ENCODE results near the gene HLA-DMB.
A peak's percentile ranks its signal among the peaks of the same experiment; 100 is the strongest.
"Not testable (repeated sequence)": the region's sequence is repeated elsewhere in the genome, so short reads cannot be mapped to it uniquely, and the experiment has no call there.

The HLA-DMB gene

GRCh38 chr6:32946893-32947292 lies 6.1 kb upstream of the HLA-DMB start:
- H3K4me1 ChIP-seq (ENCODE audit: control insufficient read depth, insufficient read depth, low read length), result peaks cover under 1% of the 10 kb centered on the region
- H3K9ac ChIP-seq (ENCODE audit: low read length in 2 of 2), result no peak overlapping the region
- H3K9me3 ChIP-seq (ENCODE audit: control insufficient read depth in 2 of 2, low read length in 2 of 2), result no peaks in the 10 kb centered on the region

GRCh38 chr6:32945953-32946352 lies 5.1 kb upstream of the HLA-DMB start:
- H3K27me3 ChIP-seq (ENCODE audit: control insufficient read depth in 1 of 2, insufficient read depth in 2 of 2, low read length in 2 of 2), result no peaks in the 10 kb centered on the region
- no peaks in the 10 kb centered on the region for H3K36me3 ChIP-seq (ENCODE audit: control insufficient read depth in 2 of 2, insufficient read depth in 2 of 2, low read length in 2 of 2)
- H3K9ac ChIP-seq (ENCODE audit: low read length in 2 of 2), result no peak overlapping the region
- H3K4me3 ChIP-seq (ENCODE audit: low read length in 2 of 2), result no peak overlapping the region
- H3K27ac ChIP-seq (ENCODE audit: low read length), result no peak overlapping the region
- H3K9me3 ChIP-seq (ENCODE audit: control insufficient read depth in 2 of 2, low read length in 2 of 2), result no peaks in the 10 kb centered on the region
- no peaks in the 10 kb centered on the region for H3K4me1 ChIP-seq (ENCODE audit: control insufficient read depth, insufficient read depth, low read length)

More at GRCh38 chr6:32946893-32947292, 6.1 kb upstream of the HLA-DMB start:
- no peaks in the 10 kb centered on the region for H3K27me3 ChIP-seq (ENCODE audit: control insufficient read depth in 1 of 2, insufficient read depth in 2 of 2, low read length in 2 of 2)
- no peak overlapping the region for H3K27ac ChIP-seq (ENCODE audit: low read length)
- no peak overlapping the region for H3K4me3 ChIP-seq (ENCODE audit: low read length in 2 of 2)
- H3K36me3 ChIP-seq (ENCODE audit: control insufficient read depth in 2 of 2, insufficient read depth in 2 of 2, low read length in 2 of 2), result no peaks in the 10 kb centered on the region

GRCh38 chr6:32945108-32945760 lies 4.4 kb upstream of the HLA-DMB start:
- Histone ChIP-seq H3K9ac (ENCODE audit: low read length in 2 of 2) (no peak overlapping the region), H3K9me3 (ENCODE audit: control insufficient read depth in 2 of 2, low read length in 2 of 2) (no peaks in the 10 kb centered on the region), H3K36me3 (ENCODE audit: control insufficient read depth in 2 of 2, insufficient read depth in 2 of 2, low read length in 2 of 2) (no peaks in the 10 kb centered on the region), H3K4me1 (ENCODE audit: control insufficient read depth, insufficient read depth, low read length) (no peaks in the 10 kb centered on the region), H3K27ac (ENCODE audit: low read length) (no peak overlapping the region), H3K4me3 (ENCODE audit: low read length in 2 of 2) (no peak overlapping the region), H3K27me3 (ENCODE audit: control insufficient read depth in 1 of 2, insufficient read depth in 2 of 2, low read length in 2 of 2) (peaks cover 0 to 2% of the 10 kb centered on the region in 2 donors)

- Histone ChIP-seq H3K9ac (ENCODE audit: low read length in 2 of 2) (no peak overlapping the region), H3K27me3 (ENCODE audit: control insufficient read depth in 1 of 2, insufficient read depth in 2 of 2, low read length in 2 of 2) (peaks cover 0 to 2% of the 10 kb centered on the region in 2 donors), H3K27ac (ENCODE audit: low read length) (no peak overlapping the region), H3K36me3 (ENCODE audit: control insufficient read depth in 2 of 2, insufficient read depth in 2 of 2, low read length in 2 of 2) (no peaks in the 10 kb centered on the region), H3K4me1 (ENCODE audit: control insufficient read depth, insufficient read depth, low read length) (no peaks in the 10 kb centered on the region), H3K4me3 (ENCODE audit: low read length in 2 of 2) (no peak overlapping the region), H3K9me3 (ENCODE audit: control insufficient read depth in 2 of 2, low read length in 2 of 2) (no peaks in the 10 kb centered on the region)
Measured at GRCh38 chr6:32943864-32944649, 3.2 kb upstream of the HLA-DMB start.

- not testable (repeated sequence) for H3K9ac ChIP-seq (ENCODE audit: low read length in 2 of 2); H3K27me3 ChIP-seq (ENCODE audit: control insufficient read depth in 1 of 2, insufficient read depth in 2 of 2, low read length in 2 of 2); H3K4me1 ChIP-seq (ENCODE audit: control insufficient read depth, insufficient read depth, low read length); H3K36me3 ChIP-seq (ENCODE audit: control insufficient read depth in 2 of 2, insufficient read depth in 2 of 2, low read length in 2 of 2); H3K4me3 ChIP-seq (ENCODE audit: low read length in 2 of 2); H3K27ac ChIP-seq (ENCODE audit: low read length); H3K9me3 ChIP-seq (ENCODE audit: control insufficient read depth in 2 of 2, low read length in 2 of 2)
Measured at GRCh38 chr6:32942555-32943123, 1.8 kb upstream of the HLA-DMB start.

GRCh38 chr6:32941214-32941768 lies 463 bp upstream of the HLA-DMB start:
- Histone ChIP-seq H3K9ac (ENCODE audit: low read length in 2 of 2) (no peak overlapping the region), H3K27ac (ENCODE audit: low read length) (no peak overlapping the region), H3K4me3 (ENCODE audit: low read length in 2 of 2) (peak overlapping the region in 1 of 2 donors; percentile 70), H3K27me3 (ENCODE audit: control insufficient read depth in 1 of 2, insufficient read depth in 2 of 2, low read length in 2 of 2) (peaks cover 0 to 5% of the 10 kb centered on the region in 2 donors), H3K36me3 (ENCODE audit: control insufficient read depth in 2 of 2, insufficient read depth in 2 of 2, low read length in 2 of 2) (peaks cover 0 to 6% of the 10 kb centered on the region in 2 donors), H3K9me3 (ENCODE audit: control insufficient read depth in 2 of 2, low read length in 2 of 2) (no peaks in the 10 kb centered on the region), H3K4me1 (ENCODE audit: control insufficient read depth, insufficient read depth, low read length) (no peaks in the 10 kb centered on the region)

- no peak overlapping the region for H3K9ac ChIP-seq (ENCODE audit: low read length in 2 of 2)
- no peaks in the 10 kb centered on the region for H3K4me1 ChIP-seq (ENCODE audit: control insufficient read depth, insufficient read depth, low read length)
- peaks cover 0 to 6% of the 10 kb centered on the region in 2 donors for H3K36me3 ChIP-seq (ENCODE audit: control insufficient read depth in 2 of 2, insufficient read depth in 2 of 2, low read length in 2 of 2)
- no peak overlapping the region for H3K27ac ChIP-seq (ENCODE audit: low read length)
- no peak overlapping the region for H3K4me3 ChIP-seq (ENCODE audit: low read length in 2 of 2)
- H3K9me3 ChIP-seq (ENCODE audit: control insufficient read depth in 2 of 2, low read length in 2 of 2), result no peaks in the 10 kb centered on the region
- H3K27me3 ChIP-seq (ENCODE audit: control insufficient read depth in 1 of 2, insufficient read depth in 2 of 2, low read length in 2 of 2), result peaks cover 0 to 5% of the 10 kb centered on the region in 2 donors
Measured at GRCh38 chr6:32938494-32938893, 2.3 kb downstream of the HLA-DMB start.

GRCh38 chr6:32937230-32937633 lies 3.6 kb downstream of the HLA-DMB start:
- Histone ChIP-seq H3K4me3 (ENCODE audit: low read length in 2 of 2) (no peak overlapping the region), H3K4me1 (ENCODE audit: control insufficient read depth, insufficient read depth, low read length) (no peaks in the 10 kb centered on the region), H3K27ac (ENCODE audit: low read length) (no peak overlapping the region), H3K9me3 (ENCODE audit: control insufficient read depth in 2 of 2, low read length in 2 of 2) (no peaks in the 10 kb centered on the region), H3K27me3 (ENCODE audit: control insufficient read depth in 1 of 2, insufficient read depth in 2 of 2, low read length in 2 of 2) (peaks cover 0 to 5% of the 10 kb centered on the region in 2 donors), H3K36me3 (ENCODE audit: control insufficient read depth in 2 of 2, insufficient read depth in 2 of 2, low read length in 2 of 2) (peaks cover 0 to 6% of the 10 kb centered on the region in 2 donors), H3K9ac (ENCODE audit: low read length in 2 of 2) (no peak overlapping the region)

- Histone ChIP-seq H3K36me3 (ENCODE audit: control insufficient read depth in 2 of 2, insufficient read depth in 2 of 2, low read length in 2 of 2) (peaks cover 0 to 6% of the 10 kb centered on the region in 2 donors), H3K4me1 (ENCODE audit: control insufficient read depth, insufficient read depth, low read length) (no peaks in the 10 kb centered on the region), H3K27me3 (ENCODE audit: control insufficient read depth in 1 of 2, insufficient read depth in 2 of 2, low read length in 2 of 2) (peaks cover 0 to 5% of the 10 kb centered on the region in 2 donors), H3K9ac (ENCODE audit: low read length in 2 of 2) (no peak overlapping the region), H3K4me3 (ENCODE audit: low read length in 2 of 2) (no peak overlapping the region), H3K27ac (ENCODE audit: low read length) (no peak overlapping the region), H3K9me3 (ENCODE audit: control insufficient read depth in 2 of 2, low read length in 2 of 2) (no peaks in the 10 kb centered on the region)
Measured at GRCh38 chr6:32936239-32937152, 4.3 kb downstream of the HLA-DMB start.
